Ectodermal cell (in vitro differentiated cells): ENCODE measurements around the gene KIAA1210.

ENCODE experiments used
- H3K27ac ChIP-seq: 2 replicates; pipeline ENCODE4 v1.7.0; 2013; ENCODE audit warnings: mild to moderate bottlenecking, low read depth, low read length; ENCODE audit not compliant: insufficient read depth, poor library complexity, severe bottlenecking
- H3K27me3 ChIP-seq: 2 replicates; pipeline ENCODE4 v1.7.0; 2013; ENCODE audit warnings: mild to moderate bottlenecking, low read length; ENCODE audit not compliant: insufficient read depth, control insufficient read depth, poor library complexity, severe bottlenecking
- H3K36me3 ChIP-seq: one replicate; pipeline ENCODE4 v1.7.0; 2013; ENCODE audit warnings: low read length; ENCODE audit not compliant: control insufficient read depth, insufficient read depth
- H3K4me1 ChIP-seq: one replicate; pipeline ENCODE4 v1.7.0; 2013; ENCODE audit warnings: low read length; ENCODE audit not compliant: control insufficient read depth, insufficient read depth
- H3K4me3 ChIP-seq: 2 replicates; pipeline ENCODE4 v1.7.0; 2013; ENCODE audit warnings: low read depth, low read length, control low read depth; ENCODE audit not compliant: insufficient read depth
- H3K9me3 ChIP-seq: 2 replicates; pipeline ENCODE4 v1.7.0; 2013; ENCODE audit warnings: mild to moderate bottlenecking, low read length, moderate library complexity; ENCODE audit not compliant: control insufficient read depth
- WGBS, 2 experiments: methylation state at CpG; one replicate each; pipeline ENCODE4 v1.1.7; 2013; ENCODE audit warnings: missing lambda C conversion rate in 2 of 2; 5-methylcytosine and 5-hydroxymethylcytosine counted together

KIAA1210 gene

GRCh38 chrX:119145241-119145653, 17.6 kb upstream of the KIAA1210 start:
- H3K9me3 ChIP-seq: no peaks in the 10 kb centered on the region
- 26 to 28% methylated on average over 5 of the region's 5 CpGs for WGBS, 2 experiments
- no peak overlapping the region for H3K4me3 ChIP-seq
- no peaks in the 10 kb centered on the region for H3K36me3 ChIP-seq
- no peaks in the 10 kb centered on the region for H3K27me3 ChIP-seq
- no peaks in the 10 kb centered on the region for H3K4me1 ChIP-seq
- H3K27ac ChIP-seq: no peak overlapping the region

- Histone ChIP-seq H3K36me3 (no peaks in the 10 kb centered on the region), H3K27ac (no peak overlapping the region), H3K27me3 (no peaks in the 10 kb centered on the region), H3K4me3 (no peak overlapping the region), H3K9me3 (no peaks in the 10 kb centered on the region), H3K4me1 (no peaks in the 10 kb centered on the region)
- 86 to 100% methylated on average over 2 of the region's 2 CpGs for WGBS, 2 experiments
These were observed 6.9 kb upstream of the KIAA1210 start for GRCh38 chrX:119134466-119134865.

GRCh38 chrX:119132961-119133360, 5.3 kb upstream of the KIAA1210 start:
- Histone ChIP-seq H3K27ac (no peak overlapping the region), H3K4me1 (no peaks in the 10 kb centered on the region), H3K27me3 (no peaks in the 10 kb centered on the region), H3K9me3 (no peaks in the 10 kb centered on the region), H3K36me3 (no peaks in the 10 kb centered on the region), H3K4me3 (no peak overlapping the region)
- WGBS, 2 experiments: 92 to 96% methylated on average over 2 to 5 of the region's 5 CpGs

- no peaks in the 10 kb centered on the region for H3K4me1 ChIP-seq
- no peaks in the 10 kb centered on the region for H3K27me3 ChIP-seq
- no peak overlapping the region for H3K4me3 ChIP-seq
- H3K27ac ChIP-seq: no peak overlapping the region
- H3K36me3 ChIP-seq: no peaks in the 10 kb centered on the region
- 76 to 83% methylated on average over 2 of the region's 2 CpGs for WGBS, 2 experiments
- H3K9me3 ChIP-seq: no peaks in the 10 kb centered on the region
These were observed 4.7 kb upstream of the KIAA1210 start for GRCh38 chrX:119132316-119132715.

- Histone ChIP-seq H3K27ac (no peak overlapping the region), H3K9me3 (no peaks in the 10 kb centered on the region), H3K27me3 (no peaks in the 10 kb centered on the region), H3K4me1 (no peaks in the 10 kb centered on the region), H3K36me3 (no peaks in the 10 kb centered on the region), H3K4me3 (no peak overlapping the region)
- 90 to 100% methylated on average over 2 of the region's 2 CpGs for WGBS, 2 experiments
These were observed 3.3 kb upstream of the KIAA1210 start for GRCh38 chrX:119130911-119131310.

- Histone ChIP-seq H3K27ac (no peak overlapping the region), H3K36me3 (no peaks in the 10 kb centered on the region), H3K4me1 (no peaks in the 10 kb centered on the region)
These were observed 6.3 kb downstream of the KIAA1210 start for GRCh38 chrX:119121341-119121740.

GRCh38 chrX:119118780-119119395, 8.7 kb downstream of the KIAA1210 start:
- H3K4me1 ChIP-seq: no peaks in the 10 kb centered on the region
- no peaks in the 10 kb centered on the region for H3K36me3 ChIP-seq
- no peak overlapping the region for H3K27ac ChIP-seq
- H3K9me3 ChIP-seq: no peaks in the 10 kb centered on the region
- H3K4me3 ChIP-seq: no peak overlapping the region
- H3K27me3 ChIP-seq: no peaks in the 10 kb centered on the region
- WGBS, 2 experiments: 23 to 28% methylated on average over 5 to 6 of the region's 6 CpGs

More at GRCh38 chrX:119121341-119121740, 6.3 kb downstream of the KIAA1210 start:
- Histone ChIP-seq H3K9me3 (no peaks in the 10 kb centered on the region), H3K27me3 (no peaks in the 10 kb centered on the region), H3K4me3 (no peak overlapping the region)
- WGBS, 2 experiments: 100% methylated on average over 1 of the region's 1 CpG; no CpG with 5 or more reads in 1 of the 2 experiments

- Histone ChIP-seq H3K4me3 (no peak overlapping the region), H3K4me1 (no peaks in the 10 kb centered on the region), H3K27ac (no peak overlapping the region), H3K27me3 (no peaks in the 10 kb centered on the region), H3K9me3 (no peaks in the 10 kb centered on the region), H3K36me3 (no peaks in the 10 kb centered on the region)
These were observed 20.4 kb downstream of the KIAA1210 start for GRCh38 chrX:119107206-119107605.

GRCh38 chrX:119105826-119106225, 21.8 kb downstream of the KIAA1210 start:
- Histone ChIP-seq H3K4me1 (no peaks in the 10 kb centered on the region), H3K36me3 (no peaks in the 10 kb centered on the region), H3K9me3 (no peaks in the 10 kb centered on the region), H3K27ac (no peak overlapping the region), H3K4me3 (no peak overlapping the region), H3K27me3 (no peaks in the 10 kb centered on the region)

- H3K27ac ChIP-seq: no peak overlapping the region
- no peaks in the 10 kb centered on the region for H3K27me3 ChIP-seq
- H3K9me3 ChIP-seq: no peaks in the 10 kb centered on the region
- H3K4me1 ChIP-seq: no peaks in the 10 kb centered on the region
- no peak overlapping the region for H3K4me3 ChIP-seq
- H3K36me3 ChIP-seq: no peaks in the 10 kb centered on the region
- WGBS, 2 experiments: 94% methylated on average over 1 of the region's 1 CpG
These were observed 26.4 kb downstream of the KIAA1210 start for GRCh38 chrX:119101168-119101567.

- Histone ChIP-seq H3K9me3 (no peaks in the 10 kb centered on the region), H3K36me3 (no peaks in the 10 kb centered on the region), H3K4me1 (no peaks in the 10 kb centered on the region), H3K27ac (no peak overlapping the region), H3K4me3 (no peak overlapping the region), H3K27me3 (no peaks in the 10 kb centered on the region)
These were observed 31.7 kb downstream of the KIAA1210 start for GRCh38 chrX:119095936-119096335.
